Upper lobe of left lung (tissue), 6 donors: ENCODE results near the gene CYTL1. TPM values are rescaled to one million over a fixed set of nuclear protein-coding genes. Genes with fewer than 3 reads are reported as not detected.
"Not testable (repeated sequence)": the region's sequence is repeated elsewhere in the genome, so short reads cannot be mapped to it uniquely, and the experiment has no call there.

Source experiments
- ATAC-seq, 2 donors: fragments of 200-7000 bp; cut with Tn5 transposase; one replicate each; pipeline ENCODE4 v1.9.1; 2022; ENCODE audit warnings: mild to moderate bottlenecking in 2 of 2, moderate library complexity in 2 of 2; ENCODE audit not compliant: low FRiP score in 2 of 2
- DNase-seq, 2 donors: peaks; one replicate each; pipeline ENCODE4 v3.0.0-alpha.2; 2019 to 2020
- H3K27ac ChIP-seq, 4 donors: fragments of 200-600 bp; sonication (generic); one replicate each; pipeline ENCODE4 v1.5.1; 2016 to 2019
- H3K27me3 ChIP-seq, 4 donors: fragments of 200-600 bp; sonication (generic); one replicate each; pipeline ENCODE4 v1.5.1; 2017 to 2019
- H3K36me3 ChIP-seq, 4 donors: fragments of 200-600 bp; sonication (generic); one replicate each; pipeline ENCODE4 v1.5.1; 2016 to 2019
- H3K4me1 ChIP-seq, 4 donors: fragments of 200-600 bp; sonication (generic); one replicate each; pipeline ENCODE4 v1.5.1; 2018 to 2019
- H3K4me3 ChIP-seq, 4 donors: fragments of 200-600 bp; sonication (generic); one replicate each; pipeline ENCODE4 v1.5.1; 2017 to 2019; ENCODE audit warnings: mild to moderate bottlenecking in 2 of 4, moderate library complexity in 1 of 4
- H3K9me3 ChIP-seq, 4 donors: fragments of 200-600 bp; sonication (generic); one replicate each; pipeline ENCODE4 v1.5.1; 2018 to 2019
- CTCF ChIP-seq, 6 experiments: fragments of 450-650 bp in 4 of 6; fragments of 200-600 bp in 2 of 6; sonication (generic) in 2 of 6; IDR thresholded peaks; one replicate each; pipeline ENCODE4 v1.5.1; 2016 to 2019; ENCODE audit warnings: antibody characterized with exemption in 6 of 6
- EP300 ChIP-seq, 4 donors: sonication (generic); formaldehyde crosslinking; IDR thresholded peaks; one replicate each; pipeline ENCODE4 v1.5.1; 2017; ENCODE audit warnings: antibody characterized with exemption in 4 of 4, control low read depth in 2 of 4
- POLR2A ChIP-seq, 4 donors: fragments of 450-650 bp; IDR thresholded peaks; one replicate each; pipeline ENCODE4 v1.5.1; 2016 to 2017; ENCODE audit warnings: antibody characterized with exemption in 4 of 4, mild to moderate bottlenecking in 2 of 4
- POLR2AphosphoS5 ChIP-seq, 2 donors: sonication (generic); formaldehyde crosslinking; IDR thresholded peaks; one replicate each; pipeline ENCODE4 v1.5.1; 2017; ENCODE audit warnings: antibody characterized with exemption in 2 of 2
- WGBS, 2 donors: methylation state at CpG; one replicate each; pipeline ENCODE4 v1.1.5; 2017 to 2018; 5-methylcytosine and 5-hydroxymethylcytosine counted together
- total RNA-seq, 6 donors: library from RNA; depleted of rRNA in 4 of 6; stranded (reverse); fragments of >200 nt in 4 of 6; gene quantifications; one replicate each; pipeline versions ENCODE4 v1.1.0 to v1.2.1, GENCODE V29; 2016 to 2021
- donor health status: DM: no; HTN: no; CAD: no; lungs with moderate emphysema.
- donor health status: DM: no; HTN: yes; CAD: no; lungs with severe emphysema.

Gene CYTL1
- total RNA-seq: 1 to 10 TPM in 1 of 6 donors, under 1 TPM in 2, not detected in 3; 0.61 to 3.1 (median 0.97) TPM

GRCh38 chr4:5019274-5019673 is at the start of gene CYTL1:
TSS of gene CYTL1 (minus strand) at chr4:5019458. CDS start at chr4:5019445, 13 bp downstream.
- DNase-seq: peak in 1 of 2 donors; percentile 83
- peak in 1 of 2 donors; percentile 20 for ATAC-seq
- Histone ChIP-seq H3K27me3 (no peaks in the 10 kb centered on the region), H3K27ac (no peak within 1 kb of the TSS), H3K4me1 (peaks cover 0 to 7% (median 4%) of the 10 kb centered on the region in 4 donors), H3K9me3 (no peaks in the 10 kb centered on the region), H3K36me3 (no peaks in the 10 kb centered on the region), H3K4me3 (peak within 1 kb of the TSS in 1 of 4 donors; percentile 19)
- 6 to 12% methylated on average over 18 to 28 of the region's 28 CpGs for WGBS, 2 donors
- TF ChIP-seq POLR2AphosphoS5 (IDR thresholded peaks at IDR 0.05) (no peak), POLR2A (IDR thresholded peaks at IDR 0.05) (no peak), EP300 (IDR thresholded peaks at IDR 0.05) (no peak), CTCF (IDR thresholded peaks at IDR 0.05) (no peak)

GRCh38 chr4:5067908-5068307 is 48.6 kb upstream of the CYTL1 start:
- WGBS, 2 donors: 78 to 88% methylated on average over 3 of the region's 3 CpGs
- TF ChIP-seq POLR2AphosphoS5 (IDR thresholded peaks at IDR 0.05) (no peak), POLR2A (IDR thresholded peaks at IDR 0.05) (no peak), CTCF (IDR thresholded peaks at IDR 0.05) (no peak), EP300 (IDR thresholded peaks at IDR 0.05) (no peak)
- H3K36me3 ChIP-seq: no peaks in the 10 kb centered on the region
- H3K9me3 ChIP-seq: peaks cover 0 to 2% (median 0%) of the 10 kb centered on the region in 4 donors
- ATAC-seq: no peak
- no peak overlapping the region for H3K27ac ChIP-seq
- no peak for DNase-seq
- no peaks in the 10 kb centered on the region for H3K4me1 ChIP-seq
- H3K4me3 ChIP-seq: no peak overlapping the region
- no peaks in the 10 kb centered on the region for H3K27me3 ChIP-seq

- not testable (repeated sequence) for H3K9me3 ChIP-seq, ATAC-seq, H3K36me3 ChIP-seq, DNase-seq, H3K27ac ChIP-seq, H3K4me3 ChIP-seq, H3K27me3 ChIP-seq, H3K4me1 ChIP-seq
- 69 to 79% methylated on average over 3 of the region's 3 CpGs for WGBS, 2 donors
Observed at GRCh38 chr4:5066968-5067367, 47.7 kb upstream of the CYTL1 start.

GRCh38 chr4:5066101-5066500 is 46.8 kb upstream of the CYTL1 start:
- DNase-seq: no peak
- 72 to 74% methylated on average over 3 of the region's 3 CpGs for WGBS, 2 donors
- H3K4me3 ChIP-seq: no peak overlapping the region
- H3K27ac ChIP-seq: no peak overlapping the region
- H3K9me3 ChIP-seq: no peaks in the 10 kb centered on the region
- H3K4me1 ChIP-seq: no peaks in the 10 kb centered on the region
- TF ChIP-seq POLR2A (IDR thresholded peaks at IDR 0.05) (no peak), EP300 (IDR thresholded peaks at IDR 0.05) (no peak), POLR2AphosphoS5 (IDR thresholded peaks at IDR 0.05) (no peak), CTCF (IDR thresholded peaks at IDR 0.05) (no peak)
- H3K27me3 ChIP-seq: no peaks in the 10 kb centered on the region
- no peak for ATAC-seq
- H3K36me3 ChIP-seq: no peaks in the 10 kb centered on the region

- H3K27me3 ChIP-seq: peaks cover 0 to 18% (median 3%) of the 10 kb centered on the region in 4 donors
- H3K36me3 ChIP-seq: no peaks in the 10 kb centered on the region
- DNase-seq: no peak
- no peaks in the 10 kb centered on the region for H3K9me3 ChIP-seq
- WGBS, 2 donors: 49 to 62% methylated on average over 5 of the region's 5 CpGs
- no peak for ATAC-seq
- H3K4me3 ChIP-seq: no peak overlapping the region
- H3K27ac ChIP-seq: no peak overlapping the region
- TF ChIP-seq POLR2A (IDR thresholded peaks at IDR 0.05) (no peak), POLR2AphosphoS5 (IDR thresholded peaks at IDR 0.05) (no peak), CTCF (IDR thresholded peaks at IDR 0.05) (no peak), EP300 (IDR thresholded peaks at IDR 0.05) (no peak)
- H3K4me1 ChIP-seq: peaks cover 14 to 19% (median 18%) of the 10 kb centered on the region in 4 donors
Observed at GRCh38 chr4:5055411-5055810, 36.2 kb upstream of the CYTL1 start.
